Measurements from ENCODE around the gene LCN12. TPM values are rescaled to one million over a fixed set of nuclear protein-coding genes. Genes with fewer than 3 reads are reported as not detected.

The LCN12 gene
- total RNA-seq, 4 donors from 2014 or later, result 1.8 to 8.7 (median 7.9) TPM; not detected in 1

DNA sequence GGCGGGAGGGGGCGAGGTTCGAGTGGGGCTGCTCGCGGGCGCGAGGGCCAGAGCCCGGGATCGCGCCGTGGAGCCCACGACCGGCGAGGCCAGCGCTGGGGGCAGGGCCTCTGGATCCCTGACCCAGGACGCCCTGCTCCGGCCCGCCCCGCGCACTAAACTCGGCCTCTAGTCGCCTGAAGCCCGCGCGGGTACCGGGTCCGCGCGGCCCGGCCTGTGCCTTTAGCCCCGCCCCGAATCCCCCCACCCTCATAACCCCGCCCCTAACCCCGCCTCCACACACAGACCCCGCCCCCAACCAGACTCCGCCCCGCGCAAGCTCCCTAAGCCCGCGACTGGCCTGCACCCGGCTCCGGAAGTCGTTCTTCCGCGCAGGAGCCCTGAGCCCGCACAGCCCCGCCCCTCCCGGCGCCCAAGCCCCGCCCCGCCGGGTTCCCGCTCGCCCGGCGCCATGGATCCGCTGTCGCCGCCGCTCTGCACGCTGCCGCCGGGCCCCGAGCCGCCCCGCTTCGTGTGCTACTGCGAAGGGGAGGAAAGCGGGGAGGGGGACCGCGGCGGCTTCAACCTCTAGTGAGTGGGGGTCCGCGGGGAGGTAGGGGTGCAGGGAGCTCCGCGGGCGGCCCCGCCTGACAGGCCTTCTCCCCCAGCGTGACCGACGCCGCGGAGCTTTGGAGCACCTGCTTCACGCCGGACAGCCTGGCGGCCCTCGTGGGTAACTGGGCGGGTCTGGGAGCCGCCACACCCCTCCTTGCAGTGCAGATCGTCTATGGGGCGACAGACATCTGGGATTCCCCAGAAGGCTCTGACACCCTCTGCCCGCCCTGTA is 40.1 kb downstream of the LCN12 start, which contains the start of gene PAXX:
Gene PAXX, plus strand, starts transcription at position 430 of the 826 bp plus-strand sequence. Its CDS starts 22 bp downstream, at position 452.
- Histone ChIP-seq H3K9me3 (no peaks in the 10 kb centered on the region), H3K36me3 (peaks cover 0 to 7% (median 0%) of the 10 kb centered on the region in 3 donors), H3K4me1 (peaks cover 3 to 45% (median 22%) of the 10 kb centered on the region in 4 donors), H3K27ac (peak within 1 kb of the TSS; percentile 82 to 99 (median 91)), H3K27me3 (no peaks in the 10 kb centered on the region), H3K4me3 (peak within 1 kb of the TSS; percentile 67 to 88 (median 80))
- TF ChIP-seq, protein P1, sequence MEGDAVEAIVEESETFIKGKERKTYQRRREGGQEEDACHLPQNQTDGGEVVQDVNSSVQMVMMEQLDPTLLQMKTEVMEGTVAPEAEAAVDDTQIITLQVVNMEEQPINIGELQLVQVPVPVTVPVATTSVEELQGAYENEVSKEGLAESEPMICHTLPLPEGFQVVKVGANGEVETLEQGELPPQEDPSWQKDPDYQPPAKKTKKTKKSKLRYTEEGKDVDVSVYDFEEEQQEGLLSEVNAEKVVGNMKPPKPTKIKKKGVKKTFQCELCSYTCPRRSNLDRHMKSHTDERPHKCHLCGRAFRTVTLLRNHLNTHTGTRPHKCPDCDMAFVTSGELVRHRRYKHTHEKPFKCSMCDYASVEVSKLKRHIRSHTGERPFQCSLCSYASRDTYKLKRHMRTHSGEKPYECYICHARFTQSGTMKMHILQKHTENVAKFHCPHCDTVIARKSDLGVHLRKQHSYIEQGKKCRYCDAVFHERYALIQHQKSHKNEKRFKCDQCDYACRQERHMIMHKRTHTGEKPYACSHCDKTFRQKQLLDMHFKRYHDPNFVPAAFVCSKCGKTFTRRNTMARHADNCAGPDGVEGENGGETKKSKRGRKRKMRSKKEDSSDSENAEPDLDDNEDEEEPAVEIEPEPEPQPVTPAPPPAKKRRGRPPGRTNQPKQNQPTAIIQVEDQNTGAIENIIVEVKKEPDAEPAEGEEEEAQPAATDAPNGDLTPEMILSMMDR (IDR thresholded peaks at IDR 0.05), result peak in 1 of 6 experiments; percentile 8
- peak; percentile 13 to 24 for TF ChIP-seq POLR2A (IDR thresholded peaks at IDR 0.05)
- DNase-seq, result peak; percentile 91 to 97 (median 96)

DNA sequence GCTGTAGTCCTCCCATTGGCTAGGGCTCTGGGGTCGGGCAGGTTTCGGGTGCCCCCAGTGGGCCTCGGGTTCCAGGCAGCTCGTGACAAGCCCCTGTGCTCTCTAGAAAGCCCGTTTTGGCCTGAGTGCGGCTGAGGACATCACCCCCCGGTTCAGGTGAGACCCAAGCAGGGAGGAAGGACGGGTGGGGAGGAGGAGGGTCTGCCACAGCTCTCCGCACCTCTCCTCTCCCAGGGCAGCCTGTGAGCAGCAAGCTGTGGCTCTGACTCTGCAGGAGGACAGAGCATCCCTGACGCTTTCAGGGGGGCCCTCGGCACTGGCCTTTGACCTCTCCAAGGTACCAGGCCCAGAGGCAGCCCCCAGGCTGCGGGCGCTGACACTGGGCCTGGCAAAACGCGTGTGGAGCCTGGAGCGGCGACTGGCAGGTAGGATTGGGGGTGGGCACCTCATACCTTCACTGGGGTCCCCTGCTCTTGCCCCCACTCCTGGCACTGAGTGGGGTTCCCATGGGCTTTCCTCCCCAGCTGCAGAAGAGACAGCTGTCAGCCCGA is 40.8 kb downstream of the LCN12 start:
- peaks cover 0 to 7% (median 0%) of the 10 kb centered on the region in 3 donors for H3K36me3 ChIP-seq
- peaks cover 3 to 50% (median 28%) of the 10 kb centered on the region in 4 donors for H3K4me1 ChIP-seq
- peak overlapping the region; percentile 67 to 88 (median 80) for H3K4me3 ChIP-seq
- H3K27me3 ChIP-seq, result no peaks in the 10 kb centered on the region
- no peak for DNase-seq
- TF ChIP-seq, protein P1 (IDR thresholded peaks at IDR 0.05), result no peak
- no peak for TF ChIP-seq POLR2A (IDR thresholded peaks at IDR 0.05)
- peak overlapping the region; percentile 82 to 99 (median 91) for H3K27ac ChIP-seq
- H3K9me3 ChIP-seq, result no peaks in the 10 kb centered on the region

DNA sequence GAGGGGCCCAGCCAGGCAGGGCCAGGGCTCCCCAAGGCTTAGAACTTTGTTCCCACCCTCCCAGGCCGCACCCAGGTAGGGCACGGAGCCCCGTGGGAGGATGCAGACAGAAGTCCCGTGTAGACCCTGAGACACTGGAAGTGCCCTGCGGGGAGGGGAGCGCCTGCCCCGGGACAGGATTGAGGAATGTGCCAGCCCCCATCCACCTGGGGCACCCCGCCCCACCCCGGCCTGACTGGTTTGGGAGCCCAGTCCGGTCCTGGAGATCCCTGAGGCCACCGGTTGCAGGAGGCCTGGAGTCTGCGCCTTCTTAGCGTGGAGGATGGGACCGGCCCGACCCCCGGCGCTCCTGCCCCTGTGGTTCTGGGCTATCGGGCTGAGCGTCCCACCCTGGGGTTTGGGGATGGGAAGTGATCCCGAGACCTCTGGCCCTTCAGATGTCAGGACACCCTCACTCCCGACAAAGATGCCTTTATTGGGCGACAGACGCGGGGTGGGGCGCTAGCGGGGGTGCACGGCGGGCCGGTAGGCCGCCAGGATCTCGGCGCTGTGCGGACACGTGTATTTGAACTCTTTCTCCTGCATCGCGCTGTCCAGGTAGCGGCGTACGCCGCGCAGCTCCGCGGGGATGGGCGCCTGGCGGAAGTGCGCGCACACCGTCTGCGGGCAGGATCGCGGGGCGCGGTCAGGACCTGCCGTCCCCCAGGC is 42.3 kb downstream of the LCN12 start:
- Histone ChIP-seq H3K36me3 (peaks cover 0 to 7% (median 0%) of the 10 kb centered on the region in 3 donors), H3K27ac (no peak overlapping the region), H3K9me3 (no peaks in the 10 kb centered on the region), H3K4me1 (peaks cover 3 to 50% (median 29%) of the 10 kb centered on the region in 4 donors), H3K4me3 (no peak overlapping the region), H3K27me3 (no peaks in the 10 kb centered on the region)
- DNase-seq, result no peak
- TF ChIP-seq, protein P1 (IDR thresholded peaks at IDR 0.05), result no peak
- TF ChIP-seq POLR2A (IDR thresholded peaks at IDR 0.05), result no peak

DNA sequence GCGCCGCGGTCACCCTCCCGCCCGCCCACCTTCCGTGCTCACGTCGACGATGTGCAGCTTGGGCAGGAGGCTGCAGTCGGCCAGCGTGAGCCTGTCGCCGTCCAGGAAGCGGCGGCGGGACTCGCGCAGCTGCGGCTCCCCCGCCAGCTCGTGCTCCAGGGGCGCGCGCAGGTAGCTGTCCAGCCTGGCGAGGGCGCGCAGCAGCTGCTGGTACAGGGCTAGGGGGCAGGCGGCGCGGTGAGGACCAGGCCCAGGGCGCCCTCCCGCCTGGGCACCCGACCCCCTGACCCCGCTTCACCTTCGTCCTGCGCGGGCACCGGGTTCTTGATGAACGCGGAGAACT is 42.8 kb downstream of the LCN12 start:
- H3K27me3 ChIP-seq, result no peaks in the 10 kb centered on the region
- H3K4me1 ChIP-seq, result peaks cover 3 to 50% (median 29%) of the 10 kb centered on the region in 4 donors
- H3K9me3 ChIP-seq, result no peaks in the 10 kb centered on the region
- H3K4me3 ChIP-seq, result peak overlapping the region in 1 of 4 donors; percentile 12
- no peak for TF ChIP-seq POLR2A (IDR thresholded peaks at IDR 0.05)
- TF ChIP-seq, protein P1 (IDR thresholded peaks at IDR 0.05), result no peak
- peaks cover 0 to 7% (median 0%) of the 10 kb centered on the region in 3 donors for H3K36me3 ChIP-seq
- no peak overlapping the region for H3K27ac ChIP-seq
- no peak for DNase-seq

DNA sequence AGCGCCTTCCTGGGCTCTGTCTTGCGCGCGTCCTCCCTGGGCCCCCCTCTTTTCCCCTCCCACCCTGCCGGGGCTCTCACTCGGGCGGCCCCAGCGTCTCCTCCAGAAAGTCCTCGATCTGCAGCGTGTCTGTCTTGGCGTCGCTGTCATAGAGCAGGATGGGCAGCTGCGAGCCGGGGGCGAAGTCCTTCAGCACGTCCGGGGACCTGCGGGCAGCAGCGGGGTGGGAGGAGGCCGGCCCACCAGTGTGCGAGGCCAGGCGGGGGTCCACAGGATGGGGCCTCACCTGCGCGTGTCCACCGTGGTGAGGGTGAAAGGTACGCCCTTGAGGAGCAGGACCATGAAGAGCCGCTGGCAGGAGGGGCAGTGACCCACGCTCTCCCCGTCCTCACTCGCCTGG is 43.3 kb downstream of the LCN12 start:
- TF ChIP-seq, protein P1 (IDR thresholded peaks at IDR 0.05), result no peak
- TF ChIP-seq POLR2A (IDR thresholded peaks at IDR 0.05), result no peak
- Histone ChIP-seq H3K27ac (peak overlapping the region in 1 of 4 donors; percentile 69), H3K36me3 (peaks cover 0 to 7% (median 0%) of the 10 kb centered on the region in 3 donors), H3K4me1 (peaks cover 3 to 50% (median 29%) of the 10 kb centered on the region in 4 donors), H3K27me3 (no peaks in the 10 kb centered on the region), H3K9me3 (no peaks in the 10 kb centered on the region), H3K4me3 (peak overlapping the region in 1 of 4 donors; percentile 12)
- no peak for DNase-seq

Data from Peyer's patch (tissue), 4 donors.